PC-3 (cell line): ENCODE results near the gene TUFM.

Experiments
- CTCF ChIP-seq: fragments of 300-600 bp; sonication (generic); conservative IDR thresholded peaks from 2 replicates; pipeline ENCODE4 v1.5.1; 2017; ENCODE audit warnings: antibody characterized with exemption, low read depth, mild to moderate bottlenecking, low read length
- EZH2 ChIP-seq: fragments of 300-600 bp; sonication (generic); IDR thresholded peaks from one replicate; pipeline ENCODE4 v1.6.1; 2017; ENCODE audit warnings: antibody characterized with exemption, mild to moderate bottlenecking, low read length; ENCODE audit not compliant: unreplicated experiment
- EZH2phosphoT487 ChIP-seq: fragments of 300-600 bp; sonication (generic); IDR thresholded peaks from 2 replicates; pipeline ENCODE4 v1.6.1; 2018; ENCODE audit warnings: mild to moderate bottlenecking, antibody characterized with exemption, low read length, borderline replicate concordance

GRCh38 chr16:28830531-28830930, 15.6 kb downstream of the TUFM start:
- TF ChIP-seq CTCF (no peak), EZH2 (no peak), EZH2phosphoT487 (no peak)
